ENCODE measurements around the gene HAUS2. TPM values are rescaled to one million over a fixed set of nuclear protein-coding genes. Genes with fewer than 3 reads are reported as not detected.
"Not testable (repeated sequence)": the region's sequence is repeated elsewhere in the genome, so short reads cannot be mapped to it uniquely, and the experiment has no call there.

The HAUS2 gene
- total RNA-seq, 1 donor from 2014 or later = 35.3 TPM

- DNase-seq (ENCODE audit: low read depth) = no peak
- no peaks in the 10 kb centered on the region for H3K27me3 ChIP-seq (ENCODE audit: control insufficient read depth, insufficient read depth, low read length)
- no peak overlapping the region for H3K4me3 ChIP-seq (ENCODE audit: low read depth, low read length)
- no peak for TF ChIP-seq CTCF (IDR thresholded peaks at IDR 0.05; ENCODE audit: insufficient read depth, low read length, poor library complexity, severe bottlenecking)
- H3K36me3 ChIP-seq (ENCODE audit: control insufficient read depth, insufficient read depth, low read length) = no peaks in the 10 kb centered on the region
Observed at GRCh38 chr15:42594095-42594494, 45.5 kb downstream of the HAUS2 start.

- Histone ChIP-seq H3K4me3 (ENCODE audit: low read depth, low read length) (no peak overlapping the region), H3K36me3 (ENCODE audit: control insufficient read depth, insufficient read depth, low read length) (no peaks in the 10 kb centered on the region), H3K27me3 (ENCODE audit: control insufficient read depth, insufficient read depth, low read length) (no peaks in the 10 kb centered on the region)
- no peak for DNase-seq (ENCODE audit: low read depth)
- no peak for TF ChIP-seq CTCF (IDR thresholded peaks at IDR 0.05; ENCODE audit: insufficient read depth, low read length, poor library complexity, severe bottlenecking)
Observed at GRCh38 chr15:42595626-42596240, 47.1 kb downstream of the HAUS2 start.

- H3K36me3 ChIP-seq (ENCODE audit: control insufficient read depth, insufficient read depth, low read length); DNase-seq (ENCODE audit: low read depth); H3K27me3 ChIP-seq (ENCODE audit: control insufficient read depth, insufficient read depth, low read length); H3K4me3 ChIP-seq (ENCODE audit: low read depth, low read length): not testable (repeated sequence)
Observed at GRCh38 chr15:42601316-42601715, 52.7 kb downstream of the HAUS2 start.

- no peaks in the 10 kb centered on the region for H3K36me3 ChIP-seq (ENCODE audit: control insufficient read depth, insufficient read depth, low read length)
- H3K27me3 ChIP-seq (ENCODE audit: control insufficient read depth, insufficient read depth, low read length) = no peaks in the 10 kb centered on the region
- H3K4me3 ChIP-seq (ENCODE audit: low read depth, low read length) = no peak overlapping the region
- TF ChIP-seq CTCF (IDR thresholded peaks at IDR 0.05; ENCODE audit: insufficient read depth, low read length, poor library complexity, severe bottlenecking) = no peak
- DNase-seq (ENCODE audit: low read depth) = no peak
Observed at GRCh38 chr15:42602501-42602900, 53.9 kb downstream of the HAUS2 start.

GRCh38 chr15:42603978-42604377, 55.3 kb downstream of the HAUS2 start:
- Histone ChIP-seq H3K27me3 (ENCODE audit: control insufficient read depth, insufficient read depth, low read length) (no peaks in the 10 kb centered on the region), H3K4me3 (ENCODE audit: low read depth, low read length) (no peak overlapping the region), H3K36me3 (ENCODE audit: control insufficient read depth, insufficient read depth, low read length) (no peaks in the 10 kb centered on the region)
- no peak for TF ChIP-seq CTCF (IDR thresholded peaks at IDR 0.05; ENCODE audit: insufficient read depth, low read length, poor library complexity, severe bottlenecking)
- DNase-seq (ENCODE audit: low read depth) = no peak

GRCh38 chr15:42604894-42605744, 56.5 kb downstream of the HAUS2 start:
- no peaks in the 10 kb centered on the region for H3K27me3 ChIP-seq (ENCODE audit: control insufficient read depth, insufficient read depth, low read length)
- no peak for TF ChIP-seq CTCF (IDR thresholded peaks at IDR 0.05; ENCODE audit: insufficient read depth, low read length, poor library complexity, severe bottlenecking)

More at GRCh38 chr15:42604894-42605744, 56.5 kb downstream of the HAUS2 start:
- no peaks in the 10 kb centered on the region for H3K36me3 ChIP-seq (ENCODE audit: control insufficient read depth, insufficient read depth, low read length)
- H3K4me3 ChIP-seq (ENCODE audit: low read depth, low read length) = no peak overlapping the region
- no peak for DNase-seq (ENCODE audit: low read depth)
